HCT116 (cell line): ENCODE measurements around the gene WWOX. TPM values are rescaled to one million over a fixed set of nuclear protein-coding genes. Genes with fewer than 3 reads are reported as not detected.

Experiments used
- ATAC-seq: fragments of 200-7000 bp; cut with Tn5 transposase; 2 replicates; pipeline ENCODE4 v1.9.1; 2020; ENCODE audit warnings: mild to moderate bottlenecking, moderate library complexity
- BruUV-seq: library from RNA; stranded (reverse); fragments of 400-500 nt; replicated peaks from 2 replicates; lab custom pipeline; 2021; lab: Mats Ljungman, UMichigan
- CTCF ChIA-PET: fragments of 300-600 bp; sonication (Branson Sonifier 250); formaldehyde crosslinking; loops from one replicate; lab custom pipeline; 2021; ENCODE audit warnings: antibody characterized with exemption; lab: Charles Lee
- POLR2A ChIA-PET: fragments of 300-600, 350-600 bp; sonication (Branson Sonifier 250); formaldehyde crosslinking; loops from one replicate; lab custom pipeline; 2021; ENCODE audit warnings: antibody characterized with exemption; lab: Charles Lee
- RAD21 ChIA-PET, 2 experiments: fragments of 300-600 bp; sonication (Branson Sonifier 250); formaldehyde crosslinking; loops; one replicate each; lab custom pipeline; 2023; ENCODE audit warnings: low total read pairs in 2 of 2; ENCODE audit not compliant: uncharacterized antibody in 2 of 2, unreplicated experiment in 2 of 2, low non-redundant PET in 1 of 2; lab: Charles Lee
- DNase-seq: peaks from one replicate; pipeline ENCODE4 v3.0.0-alpha.2; 2010; ENCODE audit warnings: low read depth, low spot score
- H2AFZ ChIP-seq: fragments of 200-600 bp; shearing (Covaris generic), sonication (generic); 2 replicates; pipeline ENCODE4 v1.6.1; 2017; ENCODE audit warnings: low read depth, mixed run types, mixed read lengths, antibody characterized with exemption, low read length; ENCODE audit not compliant: poor library complexity, severe bottlenecking
- H3K27ac ChIP-seq: 2 replicates; pipeline ENCODE4 v1.5.1; 2012; ENCODE audit warnings: low read depth, low read length
- H3K27me3 ChIP-seq: fragments of 200-600 bp; sonication (generic); 2 replicates; pipeline ENCODE4 v1.6.1; 2016; ENCODE audit warnings: mixed run types, low read length, mixed read lengths; ENCODE audit not compliant: insufficient read depth
- H3K36me3 ChIP-seq, 2 experiments: fragments of 200-500 bp in 1 of 2; fragments of 200-600 bp in 1 of 2; sonication (Bioruptor generic) in 1 of 2; sonication (generic) in 1 of 2; 2 replicates each; pipeline versions ENCODE4 v1.5.1 to v1.6.1; 2014 to 2016; ENCODE audit warnings: low read length in 2 of 2, inconsistent platforms in 1 of 2, mixed read lengths in 1 of 2, mixed run types in 1 of 2; ENCODE audit not compliant: insufficient read depth in 2 of 2, control insufficient read depth in 1 of 2
- H3K4me1 ChIP-seq, 2 experiments: fragments of 200-600 bp in 1 of 2; sonication (generic) in 1 of 2; 2 replicates each; pipeline versions ENCODE4 v1.5.1 to v1.6.1; 2012 to 2017; ENCODE audit warnings: low read length in 2 of 2, inconsistent platforms in 1 of 2, mild to moderate bottlenecking in 1 of 2, mixed read lengths in 1 of 2, mixed run types in 1 of 2, moderate library complexity in 1 of 2; ENCODE audit not compliant: insufficient read depth in 2 of 2, control insufficient read depth in 1 of 2
- H3K4me2 ChIP-seq: fragments of 200-600 bp; sonication (generic); 2 replicates; pipeline ENCODE4 v1.6.1; 2017; ENCODE audit warnings: mixed run types, low read length, mixed read lengths
- H3K4me3 ChIP-seq, 2 experiments: fragments of 200-600 bp in 1 of 2; sonication (generic) in 1 of 2; replicated peaks in 1 of 2; 2 replicates each; pipeline ENCODE4 v1.5.1; 2011 to 2016; ENCODE audit warnings: low read length in 2 of 2, control low read depth in 1 of 2, low read depth in 1 of 2, mild to moderate bottlenecking in 1 of 2, mixed read lengths in 1 of 2, mixed run types in 1 of 2
- H3K79me2 ChIP-seq: fragments of 200-600 bp; sonication (generic); 2 replicates; pipeline ENCODE4 v1.6.1; 2017; ENCODE audit warnings: mild to moderate bottlenecking, mixed run types, low read length, moderate library complexity, mixed read lengths; ENCODE audit not compliant: insufficient read depth
- H3K9ac ChIP-seq: fragments of 200-600 bp; sonication (generic); 2 replicates; pipeline ENCODE4 v1.6.1; 2016; ENCODE audit warnings: low read length, mixed read lengths
- H3K9me2 ChIP-seq: fragments of 200-600 bp; sonication (generic), shearing (Covaris generic); 2 replicates; pipeline ENCODE4 v1.6.1; 2017; ENCODE audit warnings: mixed run types, mild to moderate bottlenecking, moderate library complexity; ENCODE audit not compliant: insufficient read depth
- H3K9me3 ChIP-seq, 2 experiments: fragments of 200-500 bp in 1 of 2; fragments of 200-600 bp in 1 of 2; sonication (Bioruptor generic) in 1 of 2; sonication (generic) in 1 of 2; 2 replicates each; pipeline ENCODE4 v1.6.1; 2014 to 2017; ENCODE audit warnings: low read length in 2 of 2, mixed read lengths in 2 of 2, inconsistent platforms in 1 of 2, low read depth in 1 of 2, mild to moderate bottlenecking in 1 of 2, mixed run types in 1 of 2, moderate library complexity in 1 of 2; ENCODE audit not compliant: control insufficient read depth in 1 of 2, insufficient read depth in 1 of 2
- H4K20me1 ChIP-seq: fragments of 200-600 bp; sonication (generic), shearing (Covaris generic); 2 replicates; pipeline ENCODE4 v1.6.1; 2017; ENCODE audit warnings: mixed run types, mild to moderate bottlenecking, moderate library complexity; ENCODE audit not compliant: insufficient read depth
- CTCF ChIP-seq, 3 experiments: fragments of 200-600 bp in 1 of 3; sonication (generic) in 1 of 3; IDR thresholded peaks in 2 of 3; conservative IDR thresholded peaks in 1 of 3; 2 replicates each; pipeline ENCODE4 v1.5.1; 2012 to 2017; ENCODE audit warnings: low read depth in 2 of 3, low read length in 2 of 3, antibody characterized with exemption in 1 of 3, borderline replicate concordance in 1 of 3, control low read depth in 1 of 3, mild to moderate bottlenecking in 1 of 3, mixed read lengths in 1 of 3, mixed run types in 1 of 3, moderate library complexity in 1 of 3; ENCODE audit not compliant: insufficient read depth in 1 of 3
- EZH2 ChIP-seq: fragments of 200-600 bp; sonication (generic); IDR thresholded peaks from 2 replicates; pipeline ENCODE4 v1.6.1; 2017; ENCODE audit warnings: antibody characterized with exemption, mixed run types
- JUND ChIP-seq: IDR thresholded peaks from 2 replicates; pipeline ENCODE4 v1.6.1; 2012
- POLR2AphosphoS5 ChIP-seq: IDR thresholded peaks from 2 replicates; pipeline ENCODE4 v1.6.1; 2011; ENCODE audit warnings: mild to moderate bottlenecking, low read depth, low read length, moderate library complexity
- RAD21 ChIP-seq: IDR thresholded peaks from 2 replicates; pipeline ENCODE4 v1.6.1; 2012; ENCODE audit warnings: low read depth, mild to moderate bottlenecking
- SIN3A ChIP-seq: IDR thresholded peaks from 2 replicates; pipeline ENCODE4 v1.6.1; 2012; ENCODE audit warnings: low read depth
- YY1 ChIP-seq: IDR thresholded peaks from 2 replicates; pipeline ENCODE4 v1.6.1; 2011; ENCODE audit warnings: low read length, low read depth, moderate library complexity, mild to moderate bottlenecking; ENCODE audit not compliant: insufficient replicate concordance; ENCODE audit errors: extremely low read depth
- ZBTB33 ChIP-seq: IDR thresholded peaks from 2 replicates; pipeline ENCODE4 v1.6.1; 2011; ENCODE audit warnings: mild to moderate bottlenecking, low read length, moderate library complexity; ENCODE audit not compliant: insufficient replicate concordance; ENCODE audit errors: extremely low read depth
- ZFX ChIP-seq: fragments of 450-650 bp; IDR thresholded peaks from 2 replicates; pipeline ENCODE4 v1.6.1; 2017
- ZNF274 ChIP-seq: fragments of 200-500 bp; sonication (Bioruptor generic); IDR thresholded peaks from 2 replicates; pipeline ENCODE4 v1.6.1; 2014; ENCODE audit warnings: mild to moderate bottlenecking, low read depth, low read length, inconsistent platforms
- intact Hi-C: fragments of 100-400 bp; cut with micrococcal nuclease; formaldehyde crosslinking; loops from 2 replicates; pipeline ENCODE4 v1.10.0; 2022
- total RNA-seq: library from RNA; stranded (reverse); gene quantifications from one replicate; pipeline ENCODE4 v1.2.1, GENCODE V29; 2021; ENCODE audit not compliant: unreplicated experiment

WWOX gene
- total RNA-seq, 1 experiment from 2014 or later = 13.7 TPM

- CTCF ChIA-PET = no interaction called here
- TF ChIP-seq ZNF274 (no peak), YY1 (no peak), SIN3A (no peak), ZFX (no peak), CTCF (IDR thresholded peaks at IDR 0.05 in 2 of 3, conservative IDR thresholded peaks at IDR 0.05 in 1 of 3; ENCODE audit: borderline replicate concordance in 1 of 3, insufficient read depth in 1 of 3, low read depth in 2 of 3, low read length in 2 of 3) (no peak), POLR2AphosphoS5 (no peak), RAD21 (no peak), ZBTB33 (no peak), EZH2 (no peak), JUND (no peak)
- RAD21 ChIA-PET = no interaction called here
These were observed 77.8 kb downstream of the WWOX start for GRCh38 chr16:78177218-78177617.

More at GRCh38 chr16:78177218-78177617, 77.8 kb downstream of the WWOX start:
- Histone ChIP-seq H3K4me3 (no peak overlapping the region), H3K27me3 (no peaks in the 10 kb centered on the region), H3K79me2 (no peaks in the 10 kb centered on the region), H3K4me2 (no peak overlapping the region), H3K9me2 (no peaks in the 10 kb centered on the region), H4K20me1 (no peaks in the 10 kb centered on the region), H3K36me3 (no peaks in the 10 kb centered on the region), H2AFZ (no peak overlapping the region), H3K9me3 (no peaks in the 10 kb centered on the region), H3K27ac (no peak overlapping the region), H3K4me1 (no peaks in the 10 kb centered on the region), H3K9ac (no peak overlapping the region)
- BruUV-seq = no TSS peak
- DNase-seq (no peak), ATAC-seq (no peak)
- intact Hi-C loops = no loop called here
- POLR2A ChIA-PET = no interaction called here
